GM19372 (cell line): Measurements from ENCODE around the gene GLO1.
A peak's percentile ranks its signal among the peaks of the same experiment; 100 is the strongest.

Experiments
- ATAC-seq: cut with Tn5 transposase; IDR thresholded peaks from one replicate; pipeline ENCODE4 v1.9.1; 2021; ENCODE audit warnings: mild to moderate bottlenecking, low read depth, moderate library complexity; ENCODE audit not compliant: unreplicated experiment

The GLO1 gene

DNA sequence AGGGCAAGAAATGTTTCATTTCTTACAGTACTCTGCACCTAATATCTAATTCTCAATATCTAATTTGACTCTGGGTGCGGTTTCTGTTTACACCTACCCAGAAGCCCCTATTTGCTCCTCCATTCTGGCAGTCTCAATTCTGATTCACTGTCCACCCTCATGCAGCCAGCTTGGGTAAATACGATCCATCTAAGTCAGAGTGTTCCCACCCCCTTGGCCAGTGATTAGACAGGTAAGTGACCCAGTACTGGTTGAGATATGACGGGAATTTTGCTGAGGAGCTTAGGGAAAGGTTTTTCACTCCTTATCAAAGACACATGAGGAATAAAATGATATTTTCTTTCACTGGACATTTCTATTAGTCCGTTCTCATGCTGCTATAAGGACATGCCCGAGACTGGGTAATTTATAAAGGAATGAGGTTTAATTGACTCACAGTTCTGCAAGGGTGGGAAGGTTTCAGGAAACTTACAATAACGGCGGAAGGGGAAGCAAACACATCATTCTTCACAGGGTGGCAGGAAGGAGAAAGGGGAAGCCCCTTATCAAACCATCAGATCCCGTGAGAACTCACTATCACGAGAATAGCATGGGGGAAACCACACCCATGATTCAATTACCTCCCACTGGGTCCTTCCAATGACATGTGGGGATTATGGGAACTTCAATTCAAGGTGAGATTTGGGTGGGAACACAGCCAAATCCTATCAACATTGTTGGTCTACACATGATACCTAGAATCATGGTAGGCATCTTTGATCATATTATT is 29.4 kb downstream of the GLO1 start:
- no peak for ATAC-seq

DNA sequence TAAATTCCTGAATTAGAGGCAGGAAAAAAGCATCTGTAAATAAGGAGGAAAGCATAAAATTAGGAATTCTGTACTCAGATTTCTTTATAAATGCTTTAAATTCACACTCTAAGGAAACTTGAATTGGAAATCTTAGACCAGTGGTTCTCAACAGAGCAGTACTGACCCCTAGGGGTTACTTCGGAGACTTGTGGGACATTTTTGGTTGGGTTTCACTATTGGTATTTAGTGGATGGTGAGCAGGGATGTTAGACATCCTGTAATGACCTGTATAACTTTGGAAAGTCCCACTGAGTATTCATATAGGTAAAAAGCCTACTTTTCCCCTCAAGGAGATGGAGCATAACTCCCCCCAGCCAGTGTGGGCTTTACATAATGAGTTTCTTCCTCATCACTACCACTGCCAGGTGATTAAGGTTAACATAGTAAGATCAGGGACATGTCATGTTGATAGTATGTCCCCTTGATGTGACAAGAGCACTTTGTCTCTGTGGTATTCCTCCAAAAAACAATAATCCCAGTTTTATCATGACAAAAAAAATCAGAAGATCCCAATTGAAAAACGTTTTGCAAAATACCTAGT is 31.0 kb downstream of the GLO1 start:
- ATAC-seq, result peak; percentile 86

DNA sequence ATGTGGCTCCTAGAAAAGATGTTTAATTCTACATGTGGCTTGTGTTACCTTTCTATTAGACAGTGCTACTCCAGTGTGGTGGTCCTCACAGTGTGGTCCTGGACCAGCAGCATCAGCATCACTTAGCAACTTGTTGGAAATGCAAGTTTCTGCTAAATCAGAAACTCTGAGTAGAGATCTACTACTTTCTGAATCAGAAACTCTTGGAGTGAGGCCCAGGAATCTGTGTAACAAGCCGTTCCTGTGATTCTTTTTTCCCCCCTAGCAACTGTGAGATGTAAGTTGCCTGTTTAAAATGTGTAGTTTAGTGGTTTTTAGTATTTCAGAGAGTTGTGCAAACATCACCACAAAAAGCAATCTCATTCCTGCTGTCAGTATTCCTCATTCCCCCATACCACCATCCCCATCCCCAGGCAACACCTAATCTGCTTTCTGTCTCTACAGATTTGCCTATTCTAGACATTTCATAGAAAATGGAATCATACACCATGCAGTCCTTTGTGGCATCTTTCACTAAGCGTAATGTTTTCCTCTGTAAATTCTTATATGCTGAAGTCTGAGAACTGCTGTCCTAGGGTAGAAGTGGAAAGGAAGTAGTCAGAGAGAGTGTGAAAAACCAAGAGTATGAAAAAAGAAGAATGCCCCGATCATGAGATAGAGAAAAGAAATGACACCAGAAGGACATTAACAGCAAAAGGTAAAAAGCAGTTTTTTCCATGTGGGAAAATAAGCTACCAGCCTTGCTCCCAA is 44.4 kb downstream of the GLO1 start:
- no peak for ATAC-seq

DNA sequence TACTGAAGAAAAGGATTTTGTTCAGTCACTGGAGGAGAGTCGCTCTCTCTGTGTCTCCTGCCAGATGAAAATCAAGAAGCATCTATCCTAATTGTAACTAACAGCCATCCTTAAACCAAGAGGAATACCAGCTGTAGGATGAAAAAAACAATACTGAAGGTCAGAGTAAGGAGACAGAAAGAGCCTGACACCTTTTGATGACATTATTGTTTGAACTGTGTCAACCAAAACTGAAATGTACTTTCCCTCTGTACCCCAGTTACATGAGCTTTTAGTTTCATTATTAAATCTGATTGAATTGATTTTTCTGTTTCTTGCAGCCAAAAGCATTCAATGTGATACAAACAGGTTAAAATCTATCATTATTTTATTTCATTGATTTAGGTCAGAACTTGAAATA is 46.0 kb downstream of the GLO1 start:
- ATAC-seq, result no peak

DNA sequence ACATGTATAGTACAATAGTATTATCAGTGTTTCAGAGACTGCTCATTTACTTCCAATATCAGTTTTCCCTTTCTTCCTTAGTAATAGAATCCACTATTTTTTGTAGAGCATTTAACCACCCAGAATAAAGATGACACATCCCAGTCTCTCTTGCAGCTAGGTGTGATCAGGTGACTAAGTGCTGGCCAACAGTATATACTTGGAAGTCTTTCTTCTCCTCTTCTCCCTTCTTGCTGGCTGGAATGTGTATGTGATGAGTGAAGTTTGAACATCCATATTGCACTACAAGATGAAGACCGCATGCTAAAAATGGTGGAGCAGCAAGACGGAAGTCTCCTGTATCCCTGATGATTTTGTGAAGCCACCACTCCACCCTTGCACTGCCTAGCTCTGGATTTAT is 48.7 kb downstream of the GLO1 start:
- ATAC-seq, result no peak

DNA sequence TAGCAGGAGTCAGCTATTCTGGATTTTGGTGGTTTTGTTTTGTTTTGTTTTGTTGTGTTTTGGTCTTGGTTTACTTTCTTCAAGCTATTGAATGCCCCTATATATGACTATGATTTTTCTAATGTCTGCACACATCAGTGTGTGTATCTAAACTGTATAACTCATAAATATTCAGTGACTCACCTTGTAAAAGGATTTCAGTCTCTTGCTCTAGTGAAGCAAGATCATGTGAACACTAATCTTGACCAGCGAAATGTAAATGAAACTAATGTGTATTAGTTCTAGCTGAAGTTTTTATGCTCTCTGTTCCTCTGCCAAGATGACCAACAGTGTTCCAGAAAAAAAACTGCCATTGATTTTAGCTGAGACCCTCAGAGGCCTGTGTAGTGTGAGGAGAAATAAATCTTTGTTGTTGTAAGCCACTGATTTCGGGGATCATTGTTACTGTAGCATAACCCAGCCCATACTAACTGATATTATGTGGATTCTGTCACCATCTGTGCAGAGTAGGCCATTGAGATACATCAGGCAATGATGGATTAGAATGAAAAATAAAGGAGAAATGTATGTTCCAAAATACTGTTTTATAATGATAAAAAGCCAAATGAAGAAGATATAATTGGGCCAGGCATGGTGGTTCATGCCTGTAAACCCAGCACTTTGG is 51.7 kb downstream of the GLO1 start:
- no peak for ATAC-seq

DNA sequence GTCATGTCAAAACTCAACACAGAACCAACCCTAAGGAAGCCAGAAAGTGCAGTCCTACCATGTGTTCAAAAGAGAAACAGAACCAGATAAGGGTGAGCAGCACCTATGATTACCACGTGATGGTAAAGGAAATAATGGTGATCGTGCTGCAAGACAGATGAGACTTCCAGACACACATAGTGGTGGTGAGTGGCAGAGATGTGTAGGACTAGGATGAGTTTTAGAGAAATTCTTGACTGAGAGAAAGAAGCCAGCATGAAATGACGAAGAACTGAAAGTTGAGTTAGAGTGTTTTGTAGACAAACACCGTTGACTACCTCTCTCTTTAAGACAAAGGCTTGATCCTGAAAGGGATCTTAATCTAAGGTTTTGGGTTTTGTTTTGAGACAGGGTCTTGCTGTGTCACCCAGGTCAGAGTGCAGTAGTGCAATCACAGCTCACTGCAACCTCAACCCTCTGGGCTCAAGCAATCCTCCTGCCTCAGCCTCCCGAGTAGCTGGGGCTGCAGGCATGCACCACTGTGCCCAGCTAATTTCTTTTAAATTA is 52.7 kb downstream of the GLO1 start:
- no peak for ATAC-seq

DNA sequence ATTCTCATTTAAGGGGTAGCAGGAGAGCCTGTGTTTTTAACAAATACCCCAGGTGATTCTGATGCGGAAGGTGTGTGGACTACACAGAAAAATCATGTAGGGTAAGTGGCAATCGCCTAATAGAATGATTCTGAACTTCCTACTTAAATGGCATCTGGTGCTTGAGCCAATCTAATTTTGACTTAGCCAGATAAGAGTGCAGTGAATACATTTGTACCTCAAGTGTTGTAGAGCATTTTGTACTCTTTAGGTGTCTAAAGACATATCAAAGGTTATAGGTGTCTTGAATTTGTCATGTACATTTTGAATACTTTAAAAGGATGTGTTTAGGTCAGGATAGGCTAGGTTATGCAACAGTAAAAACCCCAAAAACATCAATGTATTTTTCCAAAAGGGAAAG is 53.2 kb downstream of the GLO1 start:
- no peak for ATAC-seq

DNA sequence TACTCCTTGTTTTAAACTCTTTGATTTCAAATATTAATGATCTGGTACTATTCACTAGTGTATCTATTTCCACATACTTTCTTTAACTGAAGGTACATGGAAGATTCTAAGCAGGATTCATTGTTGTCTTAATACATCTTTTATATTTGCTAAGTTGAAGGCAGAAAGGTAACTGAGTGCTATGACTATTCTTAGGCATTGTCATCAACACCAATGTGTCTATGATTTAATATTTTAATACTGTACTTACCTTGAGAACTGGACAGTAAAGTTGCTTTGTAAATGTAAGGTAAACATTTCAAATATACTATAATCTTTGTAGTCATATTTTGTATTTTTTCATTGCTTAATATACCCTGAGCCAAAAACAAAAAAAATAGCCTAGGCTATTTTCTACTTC is 54.3 kb downstream of the GLO1 start:
- ATAC-seq, result no peak

DNA sequence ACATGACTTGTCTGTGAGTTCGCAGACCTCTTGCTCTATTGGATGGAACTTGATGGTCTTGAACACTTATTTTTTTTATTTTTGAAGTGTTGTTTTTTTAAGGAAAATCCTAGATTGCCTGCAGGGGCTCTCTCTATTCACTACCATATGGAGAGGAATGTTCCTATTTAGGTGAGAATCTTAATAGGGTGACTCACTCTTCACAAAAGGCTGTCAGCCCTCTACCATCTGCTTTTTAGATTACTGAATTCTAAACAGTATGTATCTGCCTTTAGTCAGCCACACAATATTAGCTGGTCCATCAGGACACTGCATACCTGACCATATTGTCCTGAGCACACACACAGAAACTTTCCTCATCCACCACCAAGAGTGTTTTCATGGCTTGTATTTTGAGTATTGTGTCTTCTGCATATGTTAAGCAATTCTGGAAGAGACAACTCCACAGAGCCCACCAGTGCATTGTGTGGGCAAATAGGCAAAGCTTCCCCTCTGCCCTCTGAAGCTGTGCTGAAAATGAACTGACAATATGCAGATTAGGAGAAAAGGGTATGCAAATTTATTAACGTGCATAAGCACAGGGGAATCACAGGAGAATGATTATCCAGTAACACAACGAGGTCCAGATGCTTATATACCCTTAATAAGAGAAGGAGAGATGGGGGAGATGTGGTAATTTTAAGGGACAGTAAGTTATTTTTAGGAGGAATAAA is 56.6 kb downstream of the GLO1 start:
- no peak for ATAC-seq

DNA sequence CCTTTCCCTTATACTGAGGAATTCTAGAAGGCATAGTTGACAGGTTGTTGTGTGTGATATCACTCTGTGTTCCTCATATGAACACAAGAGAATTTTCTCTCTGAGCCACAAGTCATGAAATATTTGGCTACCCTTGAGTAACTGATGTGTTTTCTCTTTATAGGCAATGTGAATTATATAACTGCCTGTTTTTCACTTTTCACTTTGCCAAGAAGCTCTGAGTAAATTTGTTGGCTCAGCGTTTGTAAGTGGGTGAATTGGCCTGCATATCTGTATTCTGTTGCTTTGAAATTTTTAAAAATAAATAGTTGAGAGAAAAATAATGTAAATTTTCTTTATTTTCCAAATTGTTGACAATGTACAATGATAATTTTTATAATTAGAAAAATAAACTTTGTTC is 58.0 kb downstream of the GLO1 start:
- no peak for ATAC-seq

DNA sequence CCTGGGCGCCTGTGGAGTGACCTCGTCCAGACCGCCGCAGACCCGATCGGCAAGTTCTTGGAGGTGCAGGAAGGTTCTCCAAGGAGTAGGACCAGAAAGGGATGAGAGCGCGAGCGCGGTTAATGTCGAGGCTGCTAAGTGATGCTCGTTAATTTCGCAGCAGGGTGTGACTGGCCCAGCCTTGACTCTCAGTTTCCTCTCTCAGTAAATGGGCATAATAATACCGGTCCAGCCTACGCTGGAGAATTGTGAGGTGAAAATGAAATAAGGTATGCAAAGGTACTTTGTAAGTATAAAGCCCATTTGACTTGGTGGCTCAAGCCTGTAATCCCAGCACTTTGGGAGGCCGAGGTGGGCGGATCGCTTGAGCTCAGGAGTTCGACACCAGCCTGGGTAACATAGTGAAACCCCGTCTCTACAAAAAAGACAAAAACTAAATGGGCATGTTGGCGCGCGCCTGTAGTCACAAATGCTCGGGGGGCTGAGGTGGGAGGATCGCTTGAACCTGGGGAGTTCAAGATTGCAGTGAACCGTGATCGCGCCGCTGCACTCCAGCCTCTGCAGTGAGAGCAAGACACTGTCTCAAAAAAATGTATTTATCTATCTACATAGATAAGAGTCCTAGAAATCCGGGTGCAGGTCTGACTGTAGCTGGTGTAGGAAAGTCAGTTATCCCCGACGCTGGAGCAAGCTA is 62.6 kb downstream of the GLO1 start:
- peak; percentile 13 for ATAC-seq

DNA sequence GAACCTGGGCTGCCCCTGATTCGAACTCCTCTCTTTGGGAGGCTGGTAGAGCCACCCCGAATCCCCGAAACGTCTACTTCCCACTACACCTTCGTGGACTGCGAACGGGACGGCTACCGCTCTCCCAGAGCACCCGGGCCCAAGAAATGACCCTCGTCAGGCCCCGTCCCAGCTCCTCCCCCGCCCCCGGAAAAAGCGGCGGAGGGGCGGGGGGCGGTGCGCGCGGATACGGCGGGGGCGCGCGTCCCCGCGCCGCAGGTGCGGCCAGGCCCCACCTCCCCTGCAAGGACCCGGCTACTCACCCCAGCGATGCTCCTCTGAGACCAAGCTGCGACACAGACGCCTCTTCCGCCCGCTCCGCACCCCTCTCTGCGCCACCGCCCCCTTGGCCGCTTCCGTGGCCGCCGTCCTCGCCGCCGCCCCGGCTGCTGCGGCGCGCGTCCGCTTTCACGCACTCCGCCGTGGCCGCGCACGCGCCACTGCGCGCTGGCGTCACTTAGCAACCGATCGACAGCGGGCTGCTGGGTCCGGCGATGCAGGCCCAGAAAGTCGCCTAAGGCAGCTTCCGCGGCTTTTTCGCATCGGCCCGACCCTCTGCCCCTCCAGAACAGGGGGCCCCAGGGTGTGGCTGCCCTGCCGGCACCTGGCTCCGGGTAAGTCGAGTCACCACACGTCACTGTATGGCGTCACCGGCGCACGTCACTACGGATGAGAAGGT is 63.3 kb downstream of the GLO1 start, which contains the start of gene BTBD9:
Gene BTBD9 (minus strand): TSS at position 432 of the 718 bp plus-strand sequence.
- ATAC-seq, result peak; percentile 83

DNA sequence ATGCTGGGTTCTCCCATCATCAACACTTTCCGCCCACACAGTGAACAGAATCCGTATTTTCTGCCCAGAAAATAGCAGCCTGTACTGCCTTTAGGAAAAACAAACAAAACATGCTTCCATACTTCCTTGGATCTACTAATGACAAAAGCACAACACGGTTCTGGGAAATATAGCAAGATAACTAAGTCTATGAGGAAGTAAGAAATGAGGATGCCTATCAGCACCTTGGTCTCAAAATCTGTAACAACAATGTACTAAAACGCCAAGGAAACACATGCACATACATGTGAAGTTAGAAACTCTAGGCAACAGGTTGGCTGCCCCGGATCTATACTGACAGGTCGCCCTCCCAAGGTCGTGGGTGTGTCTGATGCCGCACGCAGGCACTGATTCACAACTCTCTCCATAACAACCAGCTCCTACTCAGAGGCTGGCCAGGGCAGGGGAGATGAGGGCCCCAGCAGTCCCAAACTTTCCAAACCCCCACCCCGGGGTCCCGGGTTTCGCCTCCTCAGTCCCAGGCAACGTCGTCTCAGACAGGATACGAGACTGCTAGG is 63.9 kb downstream of the GLO1 start:
- ATAC-seq, result peak; percentile 12

DNA sequence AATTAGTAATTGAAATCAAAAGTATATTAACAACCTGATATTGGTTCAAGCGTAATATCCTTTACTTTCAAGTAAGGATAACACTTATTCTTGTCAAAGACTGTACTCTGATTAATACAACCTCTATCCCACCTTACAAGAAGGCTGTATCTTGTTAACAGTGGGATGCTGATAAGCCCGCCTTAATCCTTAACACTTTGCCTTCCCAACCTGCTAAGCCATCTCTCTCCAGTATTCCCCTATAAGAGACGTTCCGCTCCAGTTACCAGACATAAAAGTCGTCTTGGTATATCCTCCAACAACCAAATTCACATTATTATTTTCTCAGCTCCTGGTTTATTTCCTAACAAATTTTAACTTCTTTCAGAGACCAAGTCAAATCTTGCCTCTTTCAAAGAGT is 65.2 kb downstream of the GLO1 start:
- ATAC-seq, result no peak

DNA sequence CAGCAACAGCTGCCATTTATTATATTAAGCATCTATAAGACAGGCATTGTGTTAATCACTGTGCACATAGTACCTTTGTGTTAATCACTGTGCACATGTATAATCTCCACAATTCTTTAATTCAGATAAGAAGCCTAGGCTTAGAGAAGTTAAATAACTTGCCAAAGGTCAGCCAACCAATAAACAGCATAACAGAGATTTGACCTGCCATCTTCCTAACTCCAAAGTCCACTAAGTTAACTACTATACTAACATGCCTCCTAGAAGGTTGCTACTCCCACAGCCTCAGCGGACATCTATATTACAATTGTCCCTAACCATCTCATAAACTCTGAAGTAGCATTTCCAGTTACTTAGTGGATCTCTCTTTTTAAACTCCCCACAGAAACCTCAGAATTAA is 66.9 kb downstream of the GLO1 start:
- no peak for ATAC-seq

DNA sequence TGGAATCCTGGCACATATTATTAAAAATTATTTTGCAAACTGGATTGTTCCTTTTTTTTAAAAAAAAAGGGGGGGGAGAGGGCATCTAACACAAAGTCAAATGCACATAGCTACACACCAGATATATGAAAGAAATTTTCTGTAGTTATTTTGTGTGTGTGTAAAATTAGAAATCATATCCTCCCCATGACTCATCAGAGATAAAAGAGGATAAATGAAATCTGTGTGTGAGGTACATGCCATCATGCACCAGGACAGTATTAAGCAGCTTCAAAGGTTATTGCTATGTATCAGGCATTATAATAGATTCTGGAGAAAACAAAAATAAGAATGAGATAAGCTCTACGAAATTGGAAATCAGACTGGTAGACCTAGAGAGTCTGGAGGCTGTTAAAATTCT is 68.4 kb downstream of the GLO1 start:
- ATAC-seq, result no peak

DNA sequence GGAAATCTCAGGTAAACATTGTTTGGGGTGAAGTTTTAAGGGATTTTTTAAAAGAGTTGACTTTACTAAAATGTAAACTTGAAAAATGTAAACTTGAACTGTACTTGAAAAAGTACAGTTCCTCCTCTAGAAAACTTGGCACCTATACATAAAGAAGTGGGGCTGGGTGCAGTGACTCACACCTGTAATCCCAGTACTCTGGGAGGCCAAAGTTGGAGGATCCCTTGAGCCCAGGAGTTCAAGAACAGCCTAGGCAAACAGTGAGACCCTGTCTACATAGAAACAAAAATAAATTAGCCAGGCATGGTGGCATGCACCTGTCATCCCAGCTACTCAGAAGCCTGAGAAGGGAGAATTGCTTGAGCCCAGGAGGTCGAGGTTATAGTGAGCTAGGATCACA is 70.5 kb downstream of the GLO1 start:
- no peak for ATAC-seq
